Neutrophil (primary cell): ENCODE data around the gene ELAC1.

Experiments used
- H3K27ac ChIP-seq: fragments of 200-600 bp; sonication (generic); 2 replicates; pipeline ENCODE4 v1.5.1; 2016; ENCODE audit warnings: mild to moderate bottlenecking, moderate library complexity
- H3K27me3 ChIP-seq: fragments of 200-600 bp; sonication (generic); 2 replicates; pipeline ENCODE4 v1.6.0; 2016; ENCODE audit warnings: mild to moderate bottlenecking
- H3K36me3 ChIP-seq: fragments of 200-600 bp; sonication (generic); 2 replicates; pipeline ENCODE4 v1.5.1; 2017
- H3K4me1 ChIP-seq, 2 experiments: fragments of 200-600 bp in 1 of 2; sonication (generic) in 1 of 2; 1 replicate in 1 of 2; 2 replicates in 1 of 2; pipeline versions ENCODE4 v1.5.1 to v1.6.1; 2013 to 2016; ENCODE audit warnings: low read depth in 1 of 2, low read length in 1 of 2, mild to moderate bottlenecking in 1 of 2, moderate library complexity in 1 of 2; ENCODE audit not compliant: control insufficient read depth in 1 of 2, insufficient read depth in 1 of 2
- H3K4me3 ChIP-seq, 2 experiments: fragments of 200-600 bp in 1 of 2; sonication (generic) in 1 of 2; 1 replicate in 1 of 2; 2 replicates in 1 of 2; pipeline ENCODE4 v1.5.1; 2013 to 2016; ENCODE audit warnings: low read depth in 1 of 2, low read length in 1 of 2, mild to moderate bottlenecking in 1 of 2, moderate library complexity in 1 of 2
- H3K9me3 ChIP-seq: fragments of 200-600 bp; sonication (generic); 2 replicates; pipeline ENCODE4 v1.5.1; 2016
- CTCF ChIP-seq: fragments of 200-600 bp; sonication (generic); IDR thresholded peaks from 2 replicates; pipeline ENCODE4 v1.5.1; 2016; ENCODE audit warnings: antibody characterized with exemption

ELAC1 gene

GRCh38 chr18:50973367-50974126, 5.7 kb downstream of the ELAC1 start:
- Histone ChIP-seq H3K27ac (no peak overlapping the region), H3K9me3 (no peaks in the 10 kb centered on the region), H3K36me3 (peaks cover 12% of the 10 kb centered on the region), H3K4me3 (no peak overlapping the region), H3K4me1 (peaks cover 4 to 5% of the 10 kb centered on the region in 2 experiments), H3K27me3 (no peaks in the 10 kb centered on the region)
- no peak for TF ChIP-seq CTCF

DNA sequence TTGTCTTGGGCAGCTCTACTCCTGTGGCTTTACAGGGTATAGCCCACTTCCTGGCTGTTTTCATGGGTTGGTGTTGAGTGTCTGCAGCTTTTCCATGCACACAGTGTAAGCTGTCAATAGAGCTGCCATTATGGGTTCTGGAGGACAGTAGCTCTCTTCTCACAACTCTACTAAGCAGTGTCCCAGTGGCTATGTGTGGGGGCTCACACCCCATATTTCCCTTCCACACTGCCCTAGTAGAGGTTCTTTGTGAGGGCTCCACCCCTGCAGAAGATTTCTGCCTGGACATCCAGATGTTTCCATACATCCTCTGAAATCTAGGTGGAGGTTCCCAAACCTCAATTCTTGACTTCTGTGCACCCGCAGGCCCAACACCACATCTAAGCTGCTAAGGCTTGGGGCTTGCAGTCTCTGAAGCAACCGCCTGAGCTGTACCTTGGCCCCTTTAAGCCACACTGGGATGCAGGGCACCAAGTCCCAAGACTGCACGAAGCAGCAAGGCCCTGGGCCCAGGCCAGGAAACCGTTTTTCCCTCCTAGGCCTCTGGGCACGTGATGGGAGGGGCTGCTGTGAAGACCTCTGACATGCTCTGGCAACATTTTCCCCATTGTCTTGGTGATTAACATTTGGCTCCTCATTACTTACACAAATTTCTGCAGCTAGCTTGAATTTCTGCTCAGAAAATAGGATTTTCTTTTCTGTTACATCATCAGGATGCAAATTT, 9.4 kb downstream of the ELAC1 start:
- no peak overlapping the region for H3K27ac ChIP-seq
- no peak for TF ChIP-seq CTCF
- H3K4me1 ChIP-seq = no peaks in the 10 kb centered on the region
- H3K36me3 ChIP-seq = peaks cover 12% of the 10 kb centered on the region
- no peak overlapping the region for H3K4me3 ChIP-seq
- no peaks in the 10 kb centered on the region for H3K27me3 ChIP-seq
- H3K9me3 ChIP-seq = no peaks in the 10 kb centered on the region

GRCh38 chr18:50981381-50981780, 13.5 kb downstream of the ELAC1 start:
- no peaks in the 10 kb centered on the region for H3K9me3 ChIP-seq
- H3K4me1 ChIP-seq = no peaks in the 10 kb centered on the region
- no peak for TF ChIP-seq CTCF
- no peaks in the 10 kb centered on the region for H3K27me3 ChIP-seq
- H3K36me3 ChIP-seq = peaks cover 3% of the 10 kb centered on the region
- no peak overlapping the region for H3K27ac ChIP-seq
- no peak overlapping the region for H3K4me3 ChIP-seq

- H3K36me3 ChIP-seq = peaks cover 3% of the 10 kb centered on the region
- H3K4me3 ChIP-seq = no peak overlapping the region
- no peaks in the 10 kb centered on the region for H3K9me3 ChIP-seq
- no peaks in the 10 kb centered on the region for H3K27me3 ChIP-seq
- TF ChIP-seq CTCF = no peak
- H3K27ac ChIP-seq = no peak overlapping the region
- H3K4me1 ChIP-seq = no peaks in the 10 kb centered on the region
Observed at GRCh38 chr18:50982086-50982801, 14.4 kb downstream of the ELAC1 start.

DNA sequence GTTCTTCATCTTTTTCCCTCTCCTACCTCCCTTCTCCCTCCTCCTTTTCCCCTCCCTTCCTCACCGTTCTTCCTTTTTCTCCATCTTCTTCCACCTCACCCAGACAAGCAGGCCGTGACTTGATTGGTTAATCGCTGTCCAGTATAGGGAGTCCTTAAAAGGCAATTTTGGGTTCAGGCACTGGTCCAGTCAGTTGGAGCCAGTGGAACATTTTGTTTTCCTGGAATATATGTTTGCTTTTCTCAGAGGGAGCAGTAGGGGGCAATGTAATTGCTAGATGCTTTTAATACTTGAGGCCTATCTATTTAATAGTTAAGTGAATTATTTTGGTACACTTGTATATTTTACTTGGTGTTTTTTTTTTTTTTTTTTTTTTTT, 15.0 kb downstream of the ELAC1 start:
- no peak for TF ChIP-seq CTCF
- Histone ChIP-seq H3K4me3 (no peak overlapping the region), H3K27ac (no peak overlapping the region), H3K4me1 (no peaks in the 10 kb centered on the region), H3K27me3 (no peaks in the 10 kb centered on the region), H3K9me3 (no peaks in the 10 kb centered on the region), H3K36me3 (peaks cover 3% of the 10 kb centered on the region)
